Measurements from ENCODE around the gene CNOT6. TPM values are rescaled to one million over a fixed set of nuclear protein-coding genes. Genes with fewer than 3 reads are reported as not detected.

The CNOT6 gene
- total RNA-seq, 1 experiment from 2014 or later, result 32.8 TPM

GRCh38 chr5:180522330-180522729, 28.2 kb downstream of the CNOT6 start:
- H3K27ac ChIP-seq (ENCODE audit: low read length), result no peak overlapping the region
- POLR2A ChIA-PET, result no interaction called here
- DNase-seq (ENCODE audit: low read depth, low spot score) (no peak), ATAC-seq (no peak)
- H3K27me3 ChIP-seq (ENCODE audit: control insufficient read depth, insufficient read depth, low read length), result no peaks in the 10 kb centered on the region
- no peak overlapping the region for H3K4me3 ChIP-seq (ENCODE audit: low read depth in 2 of 2, low read length in 2 of 2)
- CTCF ChIA-PET, result no interaction called here
- intact Hi-C loops (cut with micrococcal nuclease; ENCODE audit: unreplicated experiment), result no loop called here
- no peaks in the 10 kb centered on the region; the same call in 1 of the 2 replicates for H3K4me1 ChIP-seq (ENCODE audit: control insufficient read depth, insufficient read depth, low read length)
- TF ChIP-seq SIN3A (IDR thresholded peaks at IDR 0.05; ENCODE audit: borderline replicate concordance, insufficient read depth, low read depth, low read length) (no peak), TCF7L2 (IDR thresholded peaks at IDR 0.05; ENCODE audit: low read depth, low read length) (no peak), POLR2AphosphoS5 (IDR thresholded peaks at IDR 0.05; ENCODE audit: low read depth, low read length) (no peak), CTCF (IDR thresholded peaks at IDR 0.05) (no peak), REST (IDR thresholded peaks at IDR 0.05; ENCODE audit: insufficient read depth in 1 of 2, low read depth in 2 of 2, low read length in 1 of 2) (no peak)
- H3K9me3 ChIP-seq (ENCODE audit: control insufficient read depth, insufficient read depth, low read depth, low read length), result no peaks in the 10 kb centered on the region
- H3K36me3 ChIP-seq (ENCODE audit: control insufficient read depth, insufficient read depth, low read length), result no peaks in the 10 kb centered on the region
- in situ Hi-C loops (cut with HindIII; ENCODE audit: low pct_unique_long_range_greater_than_20kb, low sequenced_read_pairs), result no loop called here
- BruUV-seq (replicated peaks), result no TSS peak

GRCh38 chr5:180523629-180524466, 29.7 kb downstream of the CNOT6 start:
- DNase-seq (ENCODE audit: low read depth, low spot score) (no peak), ATAC-seq (no peak)
- Histone ChIP-seq H3K27me3 (ENCODE audit: control insufficient read depth, insufficient read depth, low read length) (no peaks in the 10 kb centered on the region), H3K36me3 (ENCODE audit: control insufficient read depth, insufficient read depth, low read length) (no peaks in the 10 kb centered on the region), H3K27ac (ENCODE audit: low read length) (no peak overlapping the region), H3K4me3 (ENCODE audit: low read depth in 2 of 2, low read length in 2 of 2) (no peak overlapping the region), H3K9me3 (ENCODE audit: control insufficient read depth, insufficient read depth, low read depth, low read length) (no peaks in the 10 kb centered on the region), H3K4me1 (ENCODE audit: control insufficient read depth, insufficient read depth, low read length) (no peaks in the 10 kb centered on the region; the same call in 1 of the 2 replicates)
- TF ChIP-seq TCF7L2 (IDR thresholded peaks at IDR 0.05; ENCODE audit: low read depth, low read length) (no peak), CTCF (IDR thresholded peaks at IDR 0.05) (no peak), POLR2AphosphoS5 (IDR thresholded peaks at IDR 0.05; ENCODE audit: low read depth, low read length) (no peak), SIN3A (IDR thresholded peaks at IDR 0.05; ENCODE audit: borderline replicate concordance, insufficient read depth, low read depth, low read length) (no peak), REST (IDR thresholded peaks at IDR 0.05; ENCODE audit: insufficient read depth in 1 of 2, low read depth in 2 of 2, low read length in 1 of 2) (no peak)
- in situ Hi-C loops (cut with HindIII; ENCODE audit: low pct_unique_long_range_greater_than_20kb, low sequenced_read_pairs) (no loop called here), intact Hi-C loops (cut with micrococcal nuclease; ENCODE audit: unreplicated experiment) (no loop called here)
- ChIA-PET POLR2A (no interaction called here), CTCF (no interaction called here)
- BruUV-seq (replicated peaks), result no TSS peak
